Nephron progenitor cell (in vitro differentiated cells): Measurements from ENCODE around the gene SF3B2.

Experiments
- DNase-seq: peaks from one replicate; pipeline ENCODE4 v3.0.0; 2021
- H3K27ac Mint-ChIP-seq: 2 replicates; pipeline ENCODE4 v1.8.0; 2021; ENCODE audit warnings: mild to moderate bottlenecking, moderate library complexity, mixed read lengths
- H3K27me3 Mint-ChIP-seq: 2 replicates; pipeline ENCODE4 v1.8.0; 2021; ENCODE audit warnings: mild to moderate bottlenecking, low read depth, mixed read lengths; ENCODE audit not compliant: poor library complexity
- H3K36me3 Mint-ChIP-seq: 2 replicates; pipeline ENCODE4 v1.8.0; 2021; ENCODE audit warnings: low read depth, mixed read lengths
- H3K4me1 Mint-ChIP-seq: 2 replicates; pipeline ENCODE4 v1.8.0; 2021; ENCODE audit warnings: mixed read lengths
- H3K4me3 Mint-ChIP-seq: 2 replicates; pipeline ENCODE4 v1.8.0; 2021; ENCODE audit warnings: mild to moderate bottlenecking, moderate library complexity, mixed read lengths
- H3K9me3 Mint-ChIP-seq: 2 replicates; pipeline ENCODE4 v1.8.0; 2021; ENCODE audit warnings: mild to moderate bottlenecking, moderate library complexity, mixed read lengths
- CTCF ChIP-seq: fragments of 200-600 bp; sonication (generic); IDR thresholded peaks from 2 replicates; pipeline ENCODE4 v1.5.0; 2021; ENCODE audit warnings: antibody characterized with exemption

Gene SF3B2

GRCh38 chr11:66051766-66052663 is at the start of gene SF3B2:
TSS of gene SF3B2 (plus strand) at chr11:66052364. CDS start at chr11:66052385, 21 bp downstream.
- peaks cover 11% of the 10 kb centered on the region for H3K27me3 Mint-ChIP-seq
- H3K36me3 Mint-ChIP-seq: peaks cover 37% of the 10 kb centered on the region
- H3K4me1 Mint-ChIP-seq: peaks cover 61% of the 10 kb centered on the region
- H3K4me3 Mint-ChIP-seq: peak within 1 kb of the TSS; percentile 99
- no peaks in the 10 kb centered on the region for H3K9me3 Mint-ChIP-seq
- peak within 1 kb of the TSS; percentile 100 for H3K27ac Mint-ChIP-seq
- no peak for TF ChIP-seq CTCF
- peak; percentile 94 for DNase-seq

GRCh38 chr11:66002648-66003225 is 49.4 kb upstream of the SF3B2 start:
- no peak for TF ChIP-seq CTCF
- H3K27ac Mint-ChIP-seq: peak overlapping the region; percentile 100
- peaks cover 37% of the 10 kb centered on the region for H3K36me3 Mint-ChIP-seq
- no peaks in the 10 kb centered on the region for H3K27me3 Mint-ChIP-seq
- peak overlapping the region; percentile 100 for H3K4me3 Mint-ChIP-seq
- DNase-seq: no peak
- H3K4me1 Mint-ChIP-seq: peaks cover 24% of the 10 kb centered on the region
- H3K9me3 Mint-ChIP-seq: no peaks in the 10 kb centered on the region

GRCh38 chr11:66003291-66003690 is 48.9 kb upstream of the SF3B2 start:
- peaks cover 28% of the 10 kb centered on the region for H3K4me1 Mint-ChIP-seq
- peak overlapping the region; percentile 93 for H3K27ac Mint-ChIP-seq
- peaks cover 31% of the 10 kb centered on the region for H3K36me3 Mint-ChIP-seq
- DNase-seq: no peak
- no peaks in the 10 kb centered on the region for H3K9me3 Mint-ChIP-seq
- no peaks in the 10 kb centered on the region for H3K27me3 Mint-ChIP-seq
- peak overlapping the region; percentile 100 for H3K4me3 Mint-ChIP-seq
- no peak for TF ChIP-seq CTCF

- H3K9me3 Mint-ChIP-seq: no peaks in the 10 kb centered on the region
- DNase-seq: no peak
- no peak overlapping the region for H3K27ac Mint-ChIP-seq
- no peaks in the 10 kb centered on the region for H3K27me3 Mint-ChIP-seq
- H3K36me3 Mint-ChIP-seq: peaks cover 22% of the 10 kb centered on the region
- TF ChIP-seq CTCF: no peak
- H3K4me1 Mint-ChIP-seq: peaks cover 36% of the 10 kb centered on the region
- peak overlapping the region; percentile 68 for H3K4me3 Mint-ChIP-seq
Observed at GRCh38 chr11:66004186-66004585, 48.0 kb upstream of the SF3B2 start.

GRCh38 chr11:66006134-66006890 is 45.9 kb upstream of the SF3B2 start:
- Mint-ChIP-seq H3K27me3 (peaks cover 16% of the 10 kb centered on the region), H3K9me3 (no peaks in the 10 kb centered on the region), H3K36me3 (peaks cover 11% of the 10 kb centered on the region), H3K4me3 (no peak overlapping the region), H3K27ac (no peak overlapping the region), H3K4me1 (peaks cover 36% of the 10 kb centered on the region)
- no peak for TF ChIP-seq CTCF
- DNase-seq: no peak
